HG02588 (cell line): ENCODE results near the gene TNIK.
"Not testable (repeated sequence)": the region's sequence is repeated elsewhere in the genome, so short reads cannot be mapped to it uniquely, and the experiment has no call there.

ENCODE experiments used
- ATAC-seq: cut with Tn5 transposase; IDR thresholded peaks from one replicate; pipeline ENCODE4 v1.9.1; 2021; ENCODE audit warnings: mild to moderate bottlenecking, moderate library complexity; ENCODE audit not compliant: unreplicated experiment

Gene TNIK

GRCh38 chr3:171290680-171291079, 169.5 kb downstream of the TNIK start:
- no peak for ATAC-seq

- no peak for ATAC-seq
Observed at GRCh38 chr3:171289291-171289690, 170.9 kb downstream of the TNIK start.

GRCh38 chr3:171287761-171288160, 172.4 kb downstream of the TNIK start:
- not testable (repeated sequence) for ATAC-seq

GRCh38 chr3:171286580-171287249, 173.5 kb downstream of the TNIK start:
- ATAC-seq: peak; percentile 50

- ATAC-seq: no peak
Observed at GRCh38 chr3:171285287-171285686, 174.9 kb downstream of the TNIK start.

- peak; percentile 39 for ATAC-seq
Observed at GRCh38 chr3:171284308-171285075, 175.7 kb downstream of the TNIK start.

- no peak for ATAC-seq
Observed at GRCh38 chr3:171283848-171284222, 176.4 kb downstream of the TNIK start.

- no peak for ATAC-seq
Observed at GRCh38 chr3:171283183-171283847, 176.9 kb downstream of the TNIK start.

GRCh38 chr3:171282041-171282440, 178.2 kb downstream of the TNIK start:
- no peak for ATAC-seq

GRCh38 chr3:171281256-171281992, 178.8 kb downstream of the TNIK start:
- no peak for ATAC-seq

GRCh38 chr3:171279972-171280371, 180.2 kb downstream of the TNIK start:
- ATAC-seq: no peak

GRCh38 chr3:171278299-171278590, 182.0 kb downstream of the TNIK start:
- no peak for ATAC-seq

- ATAC-seq: no peak
Observed at GRCh38 chr3:171277456-171278298, 182.5 kb downstream of the TNIK start.

GRCh38 chr3:171276923-171277322, 183.3 kb downstream of the TNIK start:
- ATAC-seq: no peak

- ATAC-seq: no peak
Observed at GRCh38 chr3:171274222-171274621, 186.0 kb downstream of the TNIK start.

- ATAC-seq: no peak
Observed at GRCh38 chr3:171270541-171270940, 189.7 kb downstream of the TNIK start.

GRCh38 chr3:171269542-171269941, 190.7 kb downstream of the TNIK start:
- ATAC-seq: no peak

- ATAC-seq: no peak
Observed at GRCh38 chr3:171268677-171269076, 191.5 kb downstream of the TNIK start.

GRCh38 chr3:171267104-171267503, 193.1 kb downstream of the TNIK start:
- no peak for ATAC-seq

GRCh38 chr3:171266740-171267073, 193.5 kb downstream of the TNIK start:
- no peak for ATAC-seq
